GM21360 (cell line): ENCODE data around the gene SEC31B.

Experiments used
- ATAC-seq: cut with Tn5 transposase; IDR thresholded peaks from one replicate; pipeline ENCODE4 v1.9.1; 2021; ENCODE audit warnings: mild to moderate bottlenecking, moderate library complexity; ENCODE audit not compliant: unreplicated experiment

Gene SEC31B

GRCh38 chr10:100498059-100498458 lies 21.6 kb downstream of the SEC31B start:
- no peak for ATAC-seq

DNA sequence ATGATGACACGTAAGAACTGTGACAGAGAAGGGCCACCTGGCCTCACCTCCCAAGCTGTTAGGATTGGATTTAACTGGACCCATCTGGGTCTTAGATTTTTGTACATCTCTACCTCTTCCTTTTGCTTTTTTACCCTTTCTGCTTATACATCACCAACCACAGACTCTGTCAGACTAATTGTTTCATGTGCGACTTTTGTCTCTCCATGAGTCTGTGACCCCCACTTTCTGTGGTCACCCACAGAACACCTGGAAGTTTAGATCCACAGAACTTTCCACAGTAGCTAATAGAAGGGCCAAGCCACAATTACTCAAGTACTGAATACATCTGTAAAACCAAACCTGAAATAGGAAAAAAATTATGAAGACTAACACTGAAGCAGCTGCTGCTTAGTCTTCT lies 23.1 kb downstream of the SEC31B start:
- no peak for ATAC-seq

DNA sequence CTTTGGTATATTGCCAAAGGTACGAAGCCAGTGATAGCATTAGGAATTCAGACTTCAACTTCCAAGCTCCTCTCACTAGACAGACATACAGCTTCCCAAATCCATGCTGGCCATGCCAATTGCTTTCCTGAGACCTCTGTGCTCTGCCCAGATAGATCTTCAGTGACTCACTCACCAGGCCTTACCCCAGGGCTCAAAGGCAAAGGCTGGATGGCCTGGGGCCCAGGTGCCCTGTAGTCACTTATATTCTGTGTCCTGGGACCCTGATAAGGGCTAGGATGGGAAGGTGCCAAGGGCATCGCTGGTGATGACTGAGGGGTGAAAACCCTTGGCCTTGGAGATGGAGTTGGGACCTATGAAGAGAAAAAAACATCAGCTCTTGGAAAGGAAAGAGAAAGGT lies 29.1 kb downstream of the SEC31B start:
- no peak for ATAC-seq

GRCh38 chr10:100489396-100489795 lies 30.3 kb downstream of the SEC31B start:
- no peak for ATAC-seq

DNA sequence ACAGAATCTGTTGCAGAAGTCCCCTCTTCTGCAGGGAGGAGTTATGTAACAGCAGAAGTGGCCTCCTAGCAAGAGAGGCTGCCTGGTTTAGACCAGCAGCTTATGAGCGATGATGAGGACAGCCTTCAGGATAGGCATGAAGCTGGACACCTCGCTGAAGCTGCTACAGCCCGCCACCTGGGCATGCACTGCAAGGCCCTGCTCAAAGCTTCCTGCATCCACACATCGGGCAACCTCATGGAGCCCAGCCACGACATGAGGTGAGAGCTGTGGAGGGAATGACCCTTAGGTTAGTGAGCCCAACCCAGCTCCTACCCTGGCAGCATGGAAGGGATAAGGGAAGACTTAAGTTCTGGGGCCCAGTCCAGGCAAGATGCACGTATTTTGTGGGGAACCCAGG lies 32.1 kb downstream of the SEC31B start:
- ATAC-seq: no peak

GRCh38 chr10:100485801-100486495 lies 33.7 kb downstream of the SEC31B start:
- ATAC-seq: no peak

- no peak for ATAC-seq
These were observed 34.3 kb downstream of the SEC31B start for GRCh38 chr10:100485366-100485765.

DNA sequence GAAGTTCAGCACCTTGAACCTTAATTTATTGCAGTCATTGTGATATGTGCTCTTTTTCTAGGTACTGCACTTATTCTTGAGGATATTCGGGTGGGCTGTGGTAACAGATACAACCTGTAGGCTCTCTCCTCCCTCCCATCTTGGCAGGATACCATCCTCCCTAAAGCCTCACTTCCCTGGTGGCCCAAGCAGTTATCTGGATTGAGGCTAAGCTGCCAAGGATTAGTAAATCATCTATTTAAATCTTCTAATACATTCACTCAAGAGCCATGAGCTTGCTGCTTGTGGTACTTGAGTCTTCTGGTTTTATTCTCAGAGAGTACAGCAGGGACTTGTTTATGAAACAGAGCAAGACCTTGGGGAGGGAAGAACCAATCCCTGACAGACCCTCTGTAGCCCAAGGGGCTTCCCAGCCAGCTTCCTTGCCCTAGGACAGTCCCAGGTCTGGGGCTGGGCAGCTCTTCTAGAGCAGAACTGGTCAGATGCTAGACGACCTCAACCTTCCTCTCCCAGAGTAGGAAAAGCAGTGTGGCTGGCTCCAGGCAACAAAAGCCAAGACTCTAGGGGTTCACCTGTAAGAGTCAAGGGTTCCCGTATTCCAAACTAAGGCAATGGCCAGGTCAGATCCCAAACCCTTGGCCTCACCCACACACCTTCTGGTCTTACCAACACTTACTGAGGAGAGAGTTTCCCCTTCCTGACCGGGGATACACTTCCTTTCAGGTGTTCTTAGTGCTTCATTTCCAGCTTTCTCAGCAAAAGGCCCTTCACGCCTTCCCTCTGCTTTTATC lies 35.6 kb downstream of the SEC31B start:
- ATAC-seq: no peak

DNA sequence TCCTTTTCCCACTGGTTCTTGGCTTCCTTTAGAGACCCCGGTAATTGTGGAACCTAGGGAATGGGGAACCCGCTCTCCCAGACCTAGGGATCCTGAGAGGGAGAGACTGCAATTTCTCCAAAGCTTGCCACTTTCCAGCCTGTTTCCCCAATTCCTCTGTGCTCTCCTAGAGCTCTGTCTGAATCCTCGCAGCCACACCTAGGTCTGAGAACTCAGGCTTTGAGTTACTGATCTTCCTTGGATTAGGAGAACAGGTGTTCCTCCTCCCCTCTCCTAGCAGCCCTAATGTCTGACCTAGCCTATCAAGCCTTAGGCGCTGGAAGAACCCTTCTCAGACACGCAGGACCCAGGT lies 36.9 kb downstream of the SEC31B start:
- no peak for ATAC-seq

DNA sequence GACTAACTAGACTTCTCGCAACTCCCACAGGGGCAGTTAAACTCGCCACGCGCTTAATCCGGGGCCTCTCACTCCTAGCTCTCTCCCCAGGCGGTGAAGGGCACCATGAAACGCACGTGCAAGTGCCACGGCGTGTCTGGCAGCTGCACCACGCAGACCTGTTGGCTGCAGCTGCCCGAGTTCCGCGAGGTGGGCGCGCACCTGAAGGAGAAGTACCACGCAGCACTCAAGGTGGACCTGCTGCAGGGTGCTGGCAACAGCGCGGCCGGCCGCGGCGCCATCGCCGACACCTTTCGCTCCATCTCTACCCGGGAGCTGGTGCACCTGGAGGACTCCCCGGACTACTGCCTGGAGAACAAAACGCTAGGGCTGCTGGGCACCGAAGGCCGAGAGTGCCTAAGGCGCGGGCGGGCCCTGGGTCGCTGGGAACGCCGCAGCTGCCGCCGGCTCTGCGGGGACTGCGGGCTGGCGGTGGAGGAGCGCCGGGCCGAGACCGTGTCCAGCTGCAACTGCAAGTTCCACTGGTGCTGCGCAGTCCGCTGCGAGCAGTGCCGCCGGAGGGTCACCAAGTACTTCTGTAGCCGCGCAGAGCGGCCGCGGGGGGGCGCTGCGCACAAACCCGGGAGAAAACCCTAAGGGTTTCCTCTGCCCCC lies 37.4 kb downstream of the SEC31B start:
- peak; percentile 49 for ATAC-seq

DNA sequence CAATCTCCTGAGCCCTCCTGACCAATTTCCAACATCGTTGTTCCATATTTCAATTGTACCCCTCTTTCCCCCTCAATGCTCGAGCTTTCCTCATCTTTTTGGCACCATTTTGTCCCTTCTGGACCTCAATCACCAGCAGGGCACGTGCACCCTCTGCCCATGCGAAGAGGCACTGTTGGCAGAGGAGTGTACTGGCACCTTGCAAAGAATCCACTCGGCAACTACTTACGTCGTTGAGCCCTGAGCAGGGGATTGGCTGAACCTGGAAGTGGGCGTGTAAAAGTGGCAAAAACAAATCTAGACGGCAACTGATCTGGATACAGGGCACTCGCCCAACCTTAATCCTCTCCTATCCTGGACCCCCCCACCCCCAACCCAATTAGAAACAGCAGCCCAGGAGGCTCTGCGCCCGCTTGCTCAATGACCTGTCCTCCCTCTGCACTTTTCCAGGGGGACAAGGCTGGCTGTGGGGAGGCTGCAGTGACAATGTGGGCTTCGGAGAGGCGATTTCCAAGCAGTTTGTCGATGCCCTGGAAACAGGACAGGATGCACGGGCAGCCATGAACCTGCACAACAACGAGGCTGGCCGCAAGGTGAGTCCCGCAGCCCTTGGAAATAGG lies 38.1 kb downstream of the SEC31B start:
- ATAC-seq: peak; percentile 93

- no peak for ATAC-seq
These were observed 39.7 kb downstream of the SEC31B start for GRCh38 chr10:100480002-100480401.

- no peak for ATAC-seq
These were observed 40.6 kb downstream of the SEC31B start for GRCh38 chr10:100479037-100479436.

DNA sequence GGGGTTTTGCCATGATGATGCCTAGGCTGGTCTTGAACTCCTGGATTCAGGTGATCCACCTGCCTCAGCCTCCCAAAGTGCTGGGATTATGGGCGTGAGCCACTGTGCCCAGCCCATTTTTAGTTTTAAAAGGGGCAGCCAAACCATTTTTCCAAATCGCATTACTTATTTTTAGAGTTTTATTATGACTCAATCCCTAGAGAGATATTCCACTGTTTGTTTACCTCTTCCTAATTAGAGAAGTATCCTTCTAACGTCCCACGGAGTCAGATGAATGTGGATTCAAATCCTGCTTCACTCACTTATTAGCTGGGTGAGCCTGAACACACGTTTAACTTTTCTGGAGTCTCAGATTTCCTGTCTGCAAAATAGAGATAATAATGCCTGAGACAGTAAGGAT lies 41.7 kb downstream of the SEC31B start:
- no peak for ATAC-seq

- no peak for ATAC-seq
These were observed 49.3 kb downstream of the SEC31B start for GRCh38 chr10:100470367-100470766.

DNA sequence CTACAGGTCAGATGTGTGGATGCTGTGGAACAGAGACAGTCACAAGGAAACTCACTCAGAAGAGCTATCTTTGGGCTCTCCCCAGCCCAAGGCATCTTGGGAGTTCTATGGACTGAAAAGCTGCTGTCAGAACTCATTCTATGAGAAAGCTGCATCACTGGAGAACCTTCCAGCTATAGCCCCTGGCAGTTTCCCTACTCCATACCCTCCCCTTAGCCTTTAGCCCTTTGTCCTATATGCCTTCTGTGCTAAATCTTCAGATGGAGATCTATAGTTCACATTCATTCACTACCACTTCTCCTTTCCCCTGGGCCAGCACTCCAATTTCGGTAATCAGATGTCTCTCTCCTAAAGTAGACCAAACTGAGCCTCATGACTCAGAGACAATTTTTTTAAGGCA lies 49.9 kb downstream of the SEC31B start:
- ATAC-seq: no peak

DNA sequence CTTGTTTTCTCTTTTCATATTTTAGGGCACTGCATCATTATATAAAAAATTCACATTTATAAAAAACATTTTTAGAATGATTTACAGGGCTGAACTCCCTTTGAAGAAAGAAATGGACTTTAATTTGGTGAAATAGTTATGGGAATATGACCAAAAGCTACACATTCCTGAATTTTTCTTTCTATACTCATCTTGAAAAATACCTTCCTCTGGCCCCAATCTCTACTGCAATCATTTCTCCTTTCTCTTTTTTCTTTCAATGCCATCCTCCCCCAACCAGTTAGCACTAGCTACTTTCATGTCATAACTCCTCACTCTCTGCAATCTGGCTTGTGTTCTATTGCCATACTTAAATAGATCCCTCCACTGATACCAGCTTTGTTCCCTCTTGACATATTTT lies 50.7 kb downstream of the SEC31B start:
- no peak for ATAC-seq

DNA sequence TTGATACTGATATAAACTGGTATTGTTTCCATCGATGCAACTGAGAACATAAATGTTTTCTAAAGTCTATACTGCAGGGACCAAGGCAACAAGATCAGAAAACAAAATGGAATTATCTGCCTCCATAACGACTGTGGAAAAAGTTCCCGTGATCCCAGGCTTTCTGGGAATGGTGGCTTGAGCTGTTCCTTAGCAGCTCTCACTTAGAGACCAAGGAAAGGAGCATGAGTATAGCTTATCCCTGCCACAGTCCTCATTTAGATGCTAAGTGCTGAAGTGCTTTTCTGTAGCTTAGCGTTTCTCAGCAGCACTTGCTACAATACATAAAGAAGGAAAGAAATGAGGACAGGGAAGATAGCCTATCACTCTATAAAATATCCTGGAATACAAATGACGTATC lies 51.3 kb downstream of the SEC31B start:
- ATAC-seq: no peak

DNA sequence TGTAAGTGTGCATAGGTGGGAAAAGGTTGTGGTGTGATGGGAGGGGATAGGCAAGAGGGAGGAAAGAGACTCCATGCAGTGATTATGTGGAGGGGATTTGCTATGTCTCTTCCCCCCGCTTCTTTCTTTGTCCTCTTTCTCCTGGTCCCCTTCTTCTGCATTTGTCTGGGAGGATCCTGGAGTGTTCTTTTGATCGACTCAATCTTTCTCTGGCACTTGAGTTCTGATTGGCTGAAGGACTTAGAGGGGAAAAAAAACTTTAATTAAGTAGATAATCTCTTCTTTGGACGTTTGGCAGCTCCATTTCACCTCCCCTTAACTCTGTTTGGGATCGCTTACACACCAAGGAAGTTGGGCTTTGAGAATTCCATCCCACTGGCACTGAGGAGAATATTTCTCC lies 57.0 kb downstream of the SEC31B start, which contains the start of gene WNT8B:
Gene WNT8B, plus strand, starts transcription at position 301 of the 400 bp plus-strand sequence. CDS start 160 bp downstream, outside the sequence.
- no peak for ATAC-seq

GRCh38 chr10:100448951-100449350 lies 70.7 kb downstream of the SEC31B start:
- no peak for ATAC-seq

DNA sequence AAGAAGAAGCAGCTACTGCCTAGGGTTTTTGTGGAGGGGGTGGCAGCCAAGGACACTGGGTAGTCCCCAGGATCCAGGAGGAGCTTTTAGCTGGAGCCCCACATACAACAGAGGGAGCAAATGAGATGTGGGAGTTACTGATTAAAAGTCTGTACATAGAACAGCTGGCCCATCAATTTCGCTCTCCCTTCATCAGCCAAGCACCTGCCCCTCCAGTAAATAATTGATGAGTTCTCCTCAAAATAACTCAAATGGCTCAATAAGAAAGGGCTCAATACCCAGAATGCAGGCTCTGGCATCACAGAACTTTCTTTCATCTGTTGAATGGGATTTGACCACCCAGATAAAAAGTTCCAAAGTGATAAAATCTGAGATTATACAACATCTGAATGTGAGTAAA lies 72.0 kb downstream of the SEC31B start:
- no peak for ATAC-seq
